ENCODE results near the gene SS18L1. TPM values are rescaled to one million over a fixed set of nuclear protein-coding genes. Genes with fewer than 3 reads are reported as not detected.
A peak's percentile ranks its signal among the peaks of the same experiment; 100 is the strongest.

SS18L1 gene
- 10 to 100 TPM in 2 of 4 donors, 1 to 10 TPM in 2; 6.8 to 12.3 (median 11.1) TPM for total RNA-seq

- H3K36me3 ChIP-seq, result peaks cover 0 to 24% of the 10 kb centered on the region in 2 donors
- ATAC-seq, result peak; percentile 95
- H3K27ac ChIP-seq, result peak within 1 kb of the TSS; percentile 91 to 100 (median 98)
- H3K27me3 ChIP-seq, result no peaks in the 10 kb centered on the region
- H3K4me1 ChIP-seq, result peaks cover 0 to 72% (median 23%) of the 10 kb centered on the region in 3 donors
- H3K4me3 ChIP-seq, result peak within 1 kb of the TSS; percentile 96
- no peaks in the 10 kb centered on the region for H3K9me3 ChIP-seq
- no CpG with 5 or more reads among the region's 148 CpGs for WGBS, 2 donors (ENCODE audit: low coverage in 1 of 2)
- TF ChIP-seq CTCF (IDR thresholded peaks at IDR 0.05) (no peak), POLR2A (IDR thresholded peaks at IDR 0.05) (peak; percentile 95 to 96), POLR2AphosphoS5 (IDR thresholded peaks at IDR 0.05) (peak; percentile 83), EP300 (IDR thresholded peaks at IDR 0.05) (no peak)
Measured at GRCh38 chr20:62143081-62143956, at the start of gene SS18L1, which contains the start of gene PSMA7. TSS of gene SS18L1 (plus strand) at chr20:62143769. CDS start at chr20:62143821, 52 bp downstream. TSS of gene PSMA7 (minus strand) at chr20:62143394. CDS start at chr20:62143303, 91 bp downstream.

GRCh38 chr20:62096421-62097380, 46.9 kb upstream of the SS18L1 start:
- Histone ChIP-seq H3K4me1 (no peaks in the 10 kb centered on the region), H3K27ac (no peak overlapping the region), H3K36me3 (no peaks in the 10 kb centered on the region), H3K4me3 (no peak overlapping the region), H3K27me3 (peaks cover 37% of the 10 kb centered on the region), H3K9me3 (peaks cover 0 to 20% (median 0%) of the 10 kb centered on the region in 3 donors)
- ATAC-seq, result no peak
- TF ChIP-seq CTCF (IDR thresholded peaks at IDR 0.05), result no peak
- TF ChIP-seq POLR2A (IDR thresholded peaks at IDR 0.05), result no peak
- TF ChIP-seq POLR2AphosphoS5 (IDR thresholded peaks at IDR 0.05), result no peak
- no peak for TF ChIP-seq EP300 (IDR thresholded peaks at IDR 0.05)
- WGBS, 2 donors (ENCODE audit: low coverage in 1 of 2), result 84 to 89% methylated on average over 9 to 10 of the region's 30 CpGs

- Histone ChIP-seq H3K4me1 (no peaks in the 10 kb centered on the region), H3K9me3 (peaks cover 0 to 30% (median 0%) of the 10 kb centered on the region in 3 donors), H3K27me3 (peaks cover 35% of the 10 kb centered on the region), H3K36me3 (no peaks in the 10 kb centered on the region), H3K4me3 (no peak overlapping the region), H3K27ac (no peak overlapping the region)
- no peak for ATAC-seq
- TF ChIP-seq CTCF (IDR thresholded peaks at IDR 0.05), result no peak
- TF ChIP-seq POLR2A (IDR thresholded peaks at IDR 0.05), result no peak
- TF ChIP-seq EP300 (IDR thresholded peaks at IDR 0.05), result no peak
- no peak for TF ChIP-seq POLR2AphosphoS5 (IDR thresholded peaks at IDR 0.05)
- 53% methylated on average over 2 of the region's 16 CpGs; no CpG with 5 or more reads in 1 of the 2 donors for WGBS, 2 donors (ENCODE audit: low coverage in 1 of 2)
Measured at GRCh38 chr20:62097881-62098407, 45.6 kb upstream of the SS18L1 start.

- ATAC-seq, result no peak
- TF ChIP-seq CTCF (IDR thresholded peaks at IDR 0.05), result no peak
- TF ChIP-seq EP300 (IDR thresholded peaks at IDR 0.05), result no peak
- no peak for TF ChIP-seq POLR2AphosphoS5 (IDR thresholded peaks at IDR 0.05)
- TF ChIP-seq POLR2A (IDR thresholded peaks at IDR 0.05), result no peak
- no peak overlapping the region for H3K27ac ChIP-seq
- peaks cover 48% of the 10 kb centered on the region for H3K27me3 ChIP-seq
- peaks cover 0 to 35% (median 0%) of the 10 kb centered on the region in 3 donors for H3K9me3 ChIP-seq
- 90% methylated on average over 3 of the region's 4 CpGs; no CpG with 5 or more reads in 1 of the 2 donors for WGBS, 2 donors (ENCODE audit: low coverage in 1 of 2)
- H3K4me1 ChIP-seq, result no peaks in the 10 kb centered on the region
- H3K36me3 ChIP-seq, result no peaks in the 10 kb centered on the region
- no peak overlapping the region for H3K4me3 ChIP-seq
Measured at GRCh38 chr20:62101078-62101477, 42.5 kb upstream of the SS18L1 start.
